ENCODE data around the gene LYRM4.

DNA sequence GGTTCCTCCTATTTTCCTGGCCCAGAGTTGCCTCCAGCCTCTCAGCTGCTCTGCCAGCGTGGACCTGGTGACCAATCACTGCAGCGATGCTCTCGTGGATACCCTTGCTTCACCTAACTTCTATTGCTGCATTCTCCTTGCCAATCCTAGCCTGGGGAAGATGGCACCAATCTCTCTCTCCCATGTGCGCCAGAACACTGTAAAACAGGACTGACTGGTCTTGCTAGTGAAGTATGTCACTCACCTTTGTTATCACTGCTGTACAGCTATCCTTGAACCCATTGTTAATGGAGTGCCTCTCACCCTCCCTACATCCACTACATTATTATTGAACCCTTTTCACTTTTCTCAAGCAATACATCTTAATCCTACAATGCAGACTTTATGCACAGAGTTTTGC is 80.1 kb downstream of the LYRM4 start:
- no peak for TF ChIP-seq POLR2A (IDR thresholded peaks at IDR 0.05)
- TF ChIP-seq, protein P1, sequence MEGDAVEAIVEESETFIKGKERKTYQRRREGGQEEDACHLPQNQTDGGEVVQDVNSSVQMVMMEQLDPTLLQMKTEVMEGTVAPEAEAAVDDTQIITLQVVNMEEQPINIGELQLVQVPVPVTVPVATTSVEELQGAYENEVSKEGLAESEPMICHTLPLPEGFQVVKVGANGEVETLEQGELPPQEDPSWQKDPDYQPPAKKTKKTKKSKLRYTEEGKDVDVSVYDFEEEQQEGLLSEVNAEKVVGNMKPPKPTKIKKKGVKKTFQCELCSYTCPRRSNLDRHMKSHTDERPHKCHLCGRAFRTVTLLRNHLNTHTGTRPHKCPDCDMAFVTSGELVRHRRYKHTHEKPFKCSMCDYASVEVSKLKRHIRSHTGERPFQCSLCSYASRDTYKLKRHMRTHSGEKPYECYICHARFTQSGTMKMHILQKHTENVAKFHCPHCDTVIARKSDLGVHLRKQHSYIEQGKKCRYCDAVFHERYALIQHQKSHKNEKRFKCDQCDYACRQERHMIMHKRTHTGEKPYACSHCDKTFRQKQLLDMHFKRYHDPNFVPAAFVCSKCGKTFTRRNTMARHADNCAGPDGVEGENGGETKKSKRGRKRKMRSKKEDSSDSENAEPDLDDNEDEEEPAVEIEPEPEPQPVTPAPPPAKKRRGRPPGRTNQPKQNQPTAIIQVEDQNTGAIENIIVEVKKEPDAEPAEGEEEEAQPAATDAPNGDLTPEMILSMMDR (IDR thresholded peaks at IDR 0.05), result no peak
